HUDEP-2 (cell line): ENCODE data around the gene OR2C1.

Experiments used
- DNase-seq, 76 experiments: peaks; one replicate each; lab custom pipeline; 2025; ENCODE audit not compliant: unreplicated experiment in 76 of 76; lab: John Stamatoyannopoulos, UW

The OR2C1 gene

GRCh38 chr16:3355589-3355988 lies at the start of gene OR2C1:
Gene OR2C1 (plus strand): TSS chr16:3355889. CDS start chr16:3355941, 52 bp downstream.
- DNase-seq = no peak

GRCh38 chr16:3306078-3306477 lies 49.6 kb upstream of the OR2C1 start:
- no peak for DNase-seq

- DNase-seq = no peak
Observed at GRCh38 chr16:3311496-3311895, 44.2 kb upstream of the OR2C1 start.

GRCh38 chr16:3317315-3317999 lies 38.2 kb upstream of the OR2C1 start:
- no peak for DNase-seq

GRCh38 chr16:3321816-3322215 lies 33.9 kb upstream of the OR2C1 start:
- no peak for DNase-seq

- no peak for DNase-seq
Observed at GRCh38 chr16:3327514-3327913, 28.2 kb upstream of the OR2C1 start.

- DNase-seq = no peak
Observed at GRCh38 chr16:3328104-3328503, 27.6 kb upstream of the OR2C1 start.

- no peak for DNase-seq
Observed at GRCh38 chr16:3328643-3329042, 27.0 kb upstream of the OR2C1 start.

GRCh38 chr16:3346041-3346440 lies 9.6 kb upstream of the OR2C1 start:
- no peak for DNase-seq

- DNase-seq = no peak
Observed at GRCh38 chr16:3347586-3347985, 8.1 kb upstream of the OR2C1 start.

GRCh38 chr16:3348547-3349167 lies 7.0 kb upstream of the OR2C1 start:
- peak in 8 of 76 experiments; percentile 1 to 22 (median 14) for DNase-seq

- DNase-seq = no peak
Observed at GRCh38 chr16:3349175-3349574, 6.5 kb upstream of the OR2C1 start.

- DNase-seq = no peak
Observed at GRCh38 chr16:3356118-3356517, 429 bp downstream of the OR2C1 start.

GRCh38 chr16:3358871-3359270 lies 3.2 kb downstream of the OR2C1 start:
- no peak for DNase-seq

- no peak for DNase-seq
Observed at GRCh38 chr16:3362931-3363330, 7.2 kb downstream of the OR2C1 start.

- DNase-seq = no peak
Observed at GRCh38 chr16:3363793-3364192, 8.1 kb downstream of the OR2C1 start.

GRCh38 chr16:3364774-3365427 lies 9.2 kb downstream of the OR2C1 start:
- DNase-seq = peak in 73 of 76 experiments; percentile 15 to 87 (median 68)

- no peak for DNase-seq
Observed at GRCh38 chr16:3369073-3369472, 13.4 kb downstream of the OR2C1 start.

- no peak for DNase-seq
Observed at GRCh38 chr16:3375680-3376079, 20.0 kb downstream of the OR2C1 start.

GRCh38 chr16:3377917-3378316 lies 22.2 kb downstream of the OR2C1 start:
- no peak for DNase-seq

GRCh38 chr16:3383045-3383448 lies 27.4 kb downstream of the OR2C1 start:
- no peak for DNase-seq

GRCh38 chr16:3388325-3388724 lies 32.6 kb downstream of the OR2C1 start:
- peak in 43 of 76 experiments; percentile 2 to 87 (median 36) for DNase-seq
